ENCODE results near the gene MYO1B.

Gene MYO1B

GRCh38 chr2:191245046-191245868 is at the start of gene MYO1B:
MYO1B (plus strand) TSS chr2:191245404; CDS start chr2:191276896, 31,492 bp downstream.
- peak; percentile 40 to 57 for DNase-seq

- no peak for DNase-seq
These were observed 48.1 kb upstream of the MYO1B start for GRCh38 chr2:191197096-191197495.

GRCh38 chr2:191198271-191198670 is 46.9 kb upstream of the MYO1B start:
- DNase-seq, result no peak

- DNase-seq, result no peak
These were observed 45.2 kb upstream of the MYO1B start for GRCh38 chr2:191199929-191200512.

GRCh38 chr2:191200910-191201309 is 44.3 kb upstream of the MYO1B start:
- no peak for DNase-seq

- DNase-seq, result no peak
These were observed 42.9 kb upstream of the MYO1B start for GRCh38 chr2:191202209-191202721.

- no peak for DNase-seq
These were observed 42.3 kb upstream of the MYO1B start for GRCh38 chr2:191202881-191203397.

- DNase-seq, result no peak
These were observed 40.8 kb upstream of the MYO1B start for GRCh38 chr2:191204433-191204832.

- DNase-seq, result peak in 1 of 2 experiments; percentile 16
These were observed 38.4 kb upstream of the MYO1B start for GRCh38 chr2:191206613-191207471.

GRCh38 chr2:191209340-191209739 is 35.9 kb upstream of the MYO1B start:
- DNase-seq, result no peak

- DNase-seq, result no peak
These were observed 33.1 kb upstream of the MYO1B start for GRCh38 chr2:191212119-191212518.

GRCh38 chr2:191213333-191213732 is 31.9 kb upstream of the MYO1B start:
- DNase-seq, result no peak

GRCh38 chr2:191215230-191215629 is 30.0 kb upstream of the MYO1B start:
- DNase-seq, result no peak

- no peak for DNase-seq
These were observed 29.5 kb upstream of the MYO1B start for GRCh38 chr2:191215666-191216065.

- no peak for DNase-seq
These were observed 27.6 kb upstream of the MYO1B start for GRCh38 chr2:191217580-191217979.

GRCh38 chr2:191218292-191218898 is 26.8 kb upstream of the MYO1B start:
- peak; percentile 24 to 25 for DNase-seq

- no peak for DNase-seq
These were observed 24.5 kb upstream of the MYO1B start for GRCh38 chr2:191220671-191221070.

- no peak for DNase-seq
These were observed 23.5 kb upstream of the MYO1B start for GRCh38 chr2:191221666-191222065.

- no peak for DNase-seq
These were observed 22.7 kb upstream of the MYO1B start for GRCh38 chr2:191222507-191222906.

- no peak for DNase-seq
These were observed 22.3 kb upstream of the MYO1B start for GRCh38 chr2:191222952-191223351.

GRCh38 chr2:191225126-191225525 is 20.1 kb upstream of the MYO1B start:
- DNase-seq, result no peak

GRCh38 chr2:191225690-191226089 is 19.5 kb upstream of the MYO1B start:
- DNase-seq, result no peak

- no peak for DNase-seq
These were observed 19.0 kb upstream of the MYO1B start for GRCh38 chr2:191226196-191226595.
